ENCODE results near the gene ITIH1.
"Not testable (repeated sequence)": the region's sequence is repeated elsewhere in the genome, so short reads cannot be mapped to it uniquely, and the experiment has no call there.

ITIH1 gene

GRCh38 chr3:52770496-52771333, 6.7 kb upstream of the ITIH1 start, which contains the start of gene NEK4:
Gene NEK4 (minus strand): TSS chr3:52770940. CDS start chr3:52770746, 194 bp downstream.
- H3K36me3 ChIP-seq (ENCODE audit: insufficient read depth, low read length): peaks cover 9% of the 10 kb centered on the region
- no peaks in the 10 kb centered on the region for H3K4me1 ChIP-seq (ENCODE audit: insufficient read depth, low read length)
- H3K9me3 ChIP-seq (ENCODE audit: control insufficient read depth, insufficient read depth, low read length): no peaks in the 10 kb centered on the region
- H3K9ac ChIP-seq (ENCODE audit: low read depth, low read length): peak within 1 kb of the TSS; percentile 74

GRCh38 chr3:52771334-52771681, 6.1 kb upstream of the ITIH1 start:
- H3K9me3 ChIP-seq (ENCODE audit: control insufficient read depth, insufficient read depth, low read length): no peaks in the 10 kb centered on the region
- H3K4me1 ChIP-seq (ENCODE audit: insufficient read depth, low read length): no peaks in the 10 kb centered on the region
- peaks cover 5% of the 10 kb centered on the region; the same call in 1 of the 2 replicates for H3K36me3 ChIP-seq (ENCODE audit: insufficient read depth, low read length)
- peak overlapping the region; percentile 74 for H3K9ac ChIP-seq (ENCODE audit: low read depth, low read length)

GRCh38 chr3:52771702-52772101, 5.7 kb upstream of the ITIH1 start:
- no peak overlapping the region; the same call in 1 of the 2 replicates for H3K9ac ChIP-seq (ENCODE audit: low read depth, low read length)
- no peaks in the 10 kb centered on the region for H3K4me1 ChIP-seq (ENCODE audit: insufficient read depth, low read length)
- H3K9me3 ChIP-seq (ENCODE audit: control insufficient read depth, insufficient read depth, low read length): no peaks in the 10 kb centered on the region

GRCh38 chr3:52773361-52774065, 3.9 kb upstream of the ITIH1 start:
- Histone ChIP-seq H3K9ac (ENCODE audit: low read depth, low read length) (no peak overlapping the region), H3K4me1 (ENCODE audit: insufficient read depth, low read length) (no peaks in the 10 kb centered on the region), H3K9me3 (ENCODE audit: control insufficient read depth, insufficient read depth, low read length) (no peaks in the 10 kb centered on the region), H3K36me3 (ENCODE audit: insufficient read depth, low read length) (peaks cover 1% of the 10 kb centered on the region; the same call in 1 of the 2 replicates)

More at GRCh38 chr3:52771702-52772101, 5.7 kb upstream of the ITIH1 start:
- peaks cover 5% of the 10 kb centered on the region; the same call in 1 of the 2 replicates for H3K36me3 ChIP-seq (ENCODE audit: insufficient read depth, low read length)

GRCh38 chr3:52774066-52774713, 3.2 kb upstream of the ITIH1 start:
- H3K9me3 ChIP-seq (ENCODE audit: control insufficient read depth, insufficient read depth, low read length): no peaks in the 10 kb centered on the region
- no peak overlapping the region for H3K9ac ChIP-seq (ENCODE audit: low read depth, low read length)
- no peaks in the 10 kb centered on the region for H3K36me3 ChIP-seq (ENCODE audit: insufficient read depth, low read length)
- no peaks in the 10 kb centered on the region for H3K4me1 ChIP-seq (ENCODE audit: insufficient read depth, low read length)

- no peaks in the 10 kb centered on the region for H3K4me1 ChIP-seq (ENCODE audit: insufficient read depth, low read length)
- no peak overlapping the region for H3K9ac ChIP-seq (ENCODE audit: low read depth, low read length)
- no peaks in the 10 kb centered on the region for H3K9me3 ChIP-seq (ENCODE audit: control insufficient read depth, insufficient read depth, low read length)
- no peaks in the 10 kb centered on the region for H3K36me3 ChIP-seq (ENCODE audit: insufficient read depth, low read length)
These were observed 2.2 kb upstream of the ITIH1 start for GRCh38 chr3:52774901-52775864.

GRCh38 chr3:52775877-52776276, 1.5 kb upstream of the ITIH1 start:
- H3K9me3 ChIP-seq (ENCODE audit: control insufficient read depth, insufficient read depth, low read length): no peaks in the 10 kb centered on the region
- H3K4me1 ChIP-seq (ENCODE audit: insufficient read depth, low read length): no peaks in the 10 kb centered on the region
- no peaks in the 10 kb centered on the region for H3K36me3 ChIP-seq (ENCODE audit: insufficient read depth, low read length)
- H3K9ac ChIP-seq (ENCODE audit: low read depth, low read length): no peak overlapping the region

GRCh38 chr3:52776486-52776885, 913 bp upstream of the ITIH1 start:
- H3K36me3 ChIP-seq (ENCODE audit: insufficient read depth, low read length); H3K9me3 ChIP-seq (ENCODE audit: control insufficient read depth, insufficient read depth, low read length); H3K4me1 ChIP-seq (ENCODE audit: insufficient read depth, low read length); H3K9ac ChIP-seq (ENCODE audit: low read depth, low read length): not testable (repeated sequence)

GRCh38 chr3:52777959-52778805, 783 bp downstream of the ITIH1 start:
- H3K4me1 ChIP-seq (ENCODE audit: insufficient read depth, low read length): no peaks in the 10 kb centered on the region; the same call in 1 of the 2 replicates
- H3K9me3 ChIP-seq (ENCODE audit: control insufficient read depth, insufficient read depth, low read length): no peaks in the 10 kb centered on the region
- no peaks in the 10 kb centered on the region for H3K36me3 ChIP-seq (ENCODE audit: insufficient read depth, low read length)
- H3K9ac ChIP-seq (ENCODE audit: low read depth, low read length): no peak overlapping the region

GRCh38 chr3:52779011-52779836, 1.8 kb downstream of the ITIH1 start:
- Histone ChIP-seq H3K9me3 (ENCODE audit: control insufficient read depth, insufficient read depth, low read length) (no peaks in the 10 kb centered on the region), H3K36me3 (ENCODE audit: insufficient read depth, low read length) (no peaks in the 10 kb centered on the region), H3K4me1 (ENCODE audit: insufficient read depth, low read length) (no peaks in the 10 kb centered on the region; the same call in 1 of the 2 replicates), H3K9ac (ENCODE audit: low read depth, low read length) (no peak overlapping the region)

GRCh38 chr3:52779837-52780585, 2.6 kb downstream of the ITIH1 start:
- Histone ChIP-seq H3K4me1 (ENCODE audit: insufficient read depth, low read length) (no peaks in the 10 kb centered on the region; the same call in 1 of the 2 replicates), H3K9ac (ENCODE audit: low read depth, low read length) (no peak overlapping the region), H3K9me3 (ENCODE audit: control insufficient read depth, insufficient read depth, low read length) (no peaks in the 10 kb centered on the region), H3K36me3 (ENCODE audit: insufficient read depth, low read length) (no peaks in the 10 kb centered on the region)

- Histone ChIP-seq H3K4me1 (ENCODE audit: insufficient read depth, low read length) (no peaks in the 10 kb centered on the region; the same call in 1 of the 2 replicates), H3K36me3 (ENCODE audit: insufficient read depth, low read length) (no peaks in the 10 kb centered on the region), H3K9me3 (ENCODE audit: control insufficient read depth, insufficient read depth, low read length) (no peaks in the 10 kb centered on the region), H3K9ac (ENCODE audit: low read depth, low read length) (no peak overlapping the region)
These were observed 4.3 kb downstream of the ITIH1 start for GRCh38 chr3:52781741-52782140.
